ENCODE results near the gene PLXDC2. TPM values are rescaled to one million over a fixed set of nuclear protein-coding genes. Genes with fewer than 3 reads are reported as not detected.

PLXDC2 gene
- total RNA-seq, 1 donor from 2014 or later = 0.16 TPM

DNA sequence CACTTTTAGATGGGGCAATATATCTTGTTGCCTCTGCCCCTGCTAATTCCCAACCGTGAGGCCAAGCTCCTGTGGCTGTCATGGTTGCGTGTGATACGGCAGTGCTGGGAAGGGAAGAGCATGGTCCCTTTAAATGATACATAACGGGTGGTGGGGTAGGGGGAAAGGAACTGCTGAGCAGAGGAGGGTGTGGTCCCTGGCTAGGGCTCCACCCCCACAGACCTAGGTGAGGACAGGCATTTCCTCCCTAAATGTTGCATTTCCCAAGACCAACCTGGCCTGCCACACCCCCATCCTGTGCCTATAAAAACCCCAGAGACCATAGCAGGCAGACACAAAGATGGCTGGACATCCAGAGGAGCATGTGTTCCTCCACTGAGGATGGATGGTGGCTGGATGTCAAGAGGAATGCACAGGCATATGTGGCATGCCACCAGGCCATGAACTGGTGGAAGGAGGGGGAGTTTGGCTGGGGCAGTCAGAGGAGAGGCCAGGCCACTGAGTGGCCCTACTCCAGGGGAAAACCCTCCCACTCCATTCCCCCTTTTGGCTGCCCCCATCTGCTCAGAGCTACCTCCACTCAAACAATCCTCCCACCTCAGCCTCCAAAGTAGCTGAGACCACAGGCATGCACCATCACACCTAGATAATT lies 104.0 kb downstream of the PLXDC2 start:
- H3K36me3 Mint-ChIP-seq (ENCODE audit: low read depth) = no peaks in the 10 kb centered on the region
- ATAC-seq (ENCODE audit: low read depth) (no peak), DNase-seq (no peak)
- CTCF ChIA-PET = no interaction called here
- H3K4me1 Mint-ChIP-seq = no peaks in the 10 kb centered on the region
- POLR2A ChIA-PET = no interaction called here
- H3K27me3 Mint-ChIP-seq = no peaks in the 10 kb centered on the region
- no peak overlapping the region for H3K4me3 Mint-ChIP-seq
- peaks cover 2% of the 10 kb centered on the region for H3K9me3 Mint-ChIP-seq
- intact Hi-C loops (cut with micrococcal nuclease) = no loop called here
- no peak overlapping the region for H3K27ac Mint-ChIP-seq
- no peak for TF ChIP-seq CTCF (IDR thresholded peaks at IDR 0.05)

DNA sequence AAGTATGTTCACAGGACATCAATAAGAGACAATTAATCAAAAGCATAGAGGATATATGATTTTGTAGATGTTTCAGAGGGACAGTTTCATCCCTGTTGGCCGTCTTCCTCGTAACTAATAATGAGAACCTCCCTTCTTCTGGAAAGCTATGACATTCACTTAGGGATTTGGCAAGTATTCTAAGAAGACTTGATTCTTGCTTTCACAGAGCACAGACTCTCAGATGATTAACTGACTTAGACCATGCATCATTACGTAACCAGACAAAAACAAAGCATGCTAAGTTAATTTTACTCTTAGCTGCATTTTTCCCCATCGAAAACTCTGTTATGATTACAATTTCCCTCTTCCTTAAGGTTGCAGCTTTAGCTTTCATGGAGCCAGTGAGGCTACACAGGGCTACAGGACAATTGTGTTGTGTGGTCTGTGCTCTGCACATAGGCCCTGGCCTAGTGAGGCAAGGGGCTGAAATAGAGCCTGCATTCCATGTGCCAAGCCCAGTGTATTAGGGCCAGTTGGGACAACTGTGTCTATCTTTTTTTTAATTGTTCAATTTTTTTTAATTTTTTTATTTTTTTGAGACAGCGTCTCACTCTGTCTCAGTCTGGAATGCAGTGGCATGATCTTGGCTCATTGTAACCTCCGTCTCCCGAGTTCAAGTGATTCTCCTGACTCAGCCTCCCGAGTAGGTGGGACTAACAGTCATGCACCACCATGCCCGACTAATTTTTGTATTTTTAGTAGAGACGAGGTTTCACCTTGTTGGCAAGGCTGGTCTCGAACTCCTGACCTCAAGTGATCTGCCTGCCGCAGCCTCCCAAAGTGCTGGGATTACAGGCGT lies 105.3 kb downstream of the PLXDC2 start:
- CTCF ChIA-PET = no interaction called here
- Mint-ChIP-seq H3K9me3 (no peaks in the 10 kb centered on the region), H3K27ac (no peak overlapping the region), H3K4me3 (no peak overlapping the region), H3K36me3 (ENCODE audit: low read depth) (no peaks in the 10 kb centered on the region), H3K27me3 (no peaks in the 10 kb centered on the region), H3K4me1 (no peaks in the 10 kb centered on the region)
- intact Hi-C loops (cut with micrococcal nuclease) = no loop called here
- ATAC-seq (ENCODE audit: low read depth) = no peak
- POLR2A ChIA-PET = no interaction called here
- DNase-seq = no peak
- no peak for TF ChIP-seq CTCF (IDR thresholded peaks at IDR 0.05)

GRCh38 chr10:19922236-19922963 lies 106.2 kb downstream of the PLXDC2 start:
- no peak for TF ChIP-seq CTCF (IDR thresholded peaks at IDR 0.05)
- H3K9me3 Mint-ChIP-seq = no peaks in the 10 kb centered on the region
- CTCF ChIA-PET = no interaction called here
- POLR2A ChIA-PET = no interaction called here
- no peak for DNase-seq
- H3K27me3 Mint-ChIP-seq = no peaks in the 10 kb centered on the region
- H3K36me3 Mint-ChIP-seq (ENCODE audit: low read depth) = no peaks in the 10 kb centered on the region
- no peaks in the 10 kb centered on the region for H3K4me1 Mint-ChIP-seq
- H3K4me3 Mint-ChIP-seq = no peak overlapping the region
- H3K27ac Mint-ChIP-seq = no peak overlapping the region
- intact Hi-C loops (cut with micrococcal nuclease) = no loop called here
- no peak for ATAC-seq (ENCODE audit: low read depth)

- Mint-ChIP-seq H3K4me3 (no peak overlapping the region), H3K27ac (no peak overlapping the region), H3K36me3 (ENCODE audit: low read depth) (no peaks in the 10 kb centered on the region), H3K27me3 (no peaks in the 10 kb centered on the region), H3K4me1 (no peaks in the 10 kb centered on the region), H3K9me3 (peaks cover 2% of the 10 kb centered on the region)
- CTCF ChIA-PET = no interaction called here
- TF ChIP-seq CTCF (IDR thresholded peaks at IDR 0.05) = no peak
- ATAC-seq (ENCODE audit: low read depth) (no peak), DNase-seq (no peak)
- POLR2A ChIA-PET = no interaction called here
- intact Hi-C loops (cut with micrococcal nuclease) = no loop called here
These were observed 108.8 kb downstream of the PLXDC2 start for GRCh38 chr10:19925064-19925463.

DNA sequence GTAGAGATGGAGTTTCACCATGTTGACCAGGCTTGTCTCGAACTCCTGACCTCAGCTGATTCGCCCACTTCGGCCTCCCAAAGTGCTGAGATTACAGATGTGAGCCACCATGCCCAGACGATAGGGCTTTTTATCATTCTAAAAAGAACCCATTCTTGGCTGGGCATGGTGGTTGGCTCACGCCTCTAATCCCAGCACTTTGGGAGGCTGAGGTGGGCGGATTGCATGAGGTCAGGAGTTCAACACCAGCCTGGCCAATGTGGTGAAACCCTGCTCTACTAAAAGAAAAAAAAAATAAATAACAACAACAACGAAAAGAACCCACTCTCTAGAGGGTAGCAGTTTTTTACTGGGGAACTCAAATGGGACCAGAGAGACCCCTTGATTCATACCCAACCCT lies 112.7 kb downstream of the PLXDC2 start:
- no peaks in the 10 kb centered on the region for H3K27me3 Mint-ChIP-seq
- no peak overlapping the region for H3K4me3 Mint-ChIP-seq
- intact Hi-C loops (cut with micrococcal nuclease) = no loop called here
- no peak for TF ChIP-seq CTCF (IDR thresholded peaks at IDR 0.05)
- H3K27ac Mint-ChIP-seq = no peak overlapping the region
- H3K4me1 Mint-ChIP-seq = peaks cover 2% of the 10 kb centered on the region
- ChIA-PET POLR2A (no interaction called here), CTCF (no interaction called here)
- H3K36me3 Mint-ChIP-seq (ENCODE audit: low read depth) = no peaks in the 10 kb centered on the region
- DNase-seq (no peak), ATAC-seq (ENCODE audit: low read depth) (no peak)
- peaks cover 3% of the 10 kb centered on the region for H3K9me3 Mint-ChIP-seq

Measured in activated B cell treated with CpG ODN at 0.5 μM for 24 hours (primary cell).